HepG2 (cell line): ENCODE results near the gene ASTN1. TPM values are rescaled to one million over a fixed set of nuclear protein-coding genes. Genes with fewer than 3 reads are reported as not detected.

Experiments used
- ATAC-seq: fragments of 200-7000 bp; cut with Tn5 transposase; 3 replicates; pipeline ENCODE4 v1.9.1; 2020; ENCODE audit warnings: mild to moderate bottlenecking, moderate library complexity
- BruUV-seq: library from RNA; stranded (reverse); fragments of 400-500 nt; replicated peaks from 2 replicates; lab custom pipeline; 2021; lab: Mats Ljungman, UMichigan
- CTCF ChIA-PET: fragments of 300-600 bp; formaldehyde crosslinking; extraction: SDS; loops from one replicate; lab custom pipeline; 2021; ENCODE audit warnings: low total read pairs, inconsistent platforms, low intra/inter-chr PET ratio; lab: Yijun Ruan, JAX
- POLR2A ChIA-PET: fragments of 350-600 bp; sonication (Branson Sonifier 250); formaldehyde crosslinking; loops from one replicate; lab custom pipeline; 2020; ENCODE audit warnings: antibody characterized with exemption, inconsistent platforms; lab: Yijun Ruan, JAX
- DNase-seq: peaks from one replicate; pipeline ENCODE4 v3.0.0-alpha.2; 2015; ENCODE audit warnings: low spot score
- FAIRE-seq: peaks from 3 replicates; lab custom pipeline; 2011; peaks lifted over from hg19 to GRCh38; lab: Jason Lieb, UNC
- H2AFZ ChIP-seq: one replicate; pipeline ENCODE4 v1.6.1; 2011; ENCODE audit warnings: low read length, inconsistent platforms
- H3K27ac ChIP-seq: fragments of 300-600 bp; 3 replicates; pipeline ENCODE4 v1.8.0; 2011; ENCODE audit warnings: mixed run types, mild to moderate bottlenecking, mixed read lengths, low read length, inconsistent platforms; ENCODE audit not compliant: insufficient read depth; ENCODE audit errors: extremely low read length
- H3K27me3 ChIP-seq, 2 experiments: fragments of 200-600 bp in 1 of 2; 2 replicates in 1 of 2; 3 replicates in 1 of 2; pipeline versions ENCODE4 v1.6.0 to v1.8.0; 2011; ENCODE audit warnings: low read length in 2 of 2, mild to moderate bottlenecking in 2 of 2, moderate library complexity in 2 of 2, inconsistent platforms in 1 of 2; ENCODE audit not compliant: insufficient read depth in 2 of 2, control insufficient read depth in 1 of 2
- H3K36me3 ChIP-seq, 2 experiments: fragments of 200-600 bp in 1 of 2; replicated peaks in 1 of 2; 2 replicates in 1 of 2; 3 replicates in 1 of 2; pipeline versions ENCODE4 v1.5.1 to v1.8.0; 2011; ENCODE audit warnings: low read length in 2 of 2, inconsistent platforms in 1 of 2; ENCODE audit not compliant: insufficient read depth in 2 of 2, control insufficient read depth in 1 of 2
- H3K4me1 ChIP-seq: 2 replicates; pipeline ENCODE4 v1.5.1; 2012; ENCODE audit warnings: low read length, inconsistent platforms; ENCODE audit not compliant: insufficient read depth
- H3K4me2 ChIP-seq: 2 replicates; pipeline ENCODE4 v1.6.0; 2011; ENCODE audit warnings: low read depth, low read length, inconsistent platforms
- H3K4me3 ChIP-seq, 3 experiments: fragments of 200-600 bp in 1 of 3; sonication (generic), shearing (Covaris generic) in 1 of 3; replicated peaks in 1 of 3; 2 replicates each; pipeline ENCODE4 v1.5.1; 2011 to 2016; ENCODE audit warnings: low read length in 3 of 3, inconsistent platforms in 2 of 3, low read depth in 2 of 3, mild to moderate bottlenecking in 2 of 3, control low read depth in 1 of 3, mixed read lengths in 1 of 3; ENCODE audit not compliant: insufficient read depth in 1 of 3
- H3K79me2 ChIP-seq: one replicate; pipeline ENCODE4 v1.6.1; 2011; ENCODE audit warnings: low read length, inconsistent platforms; ENCODE audit not compliant: insufficient read depth
- H3K9ac ChIP-seq: 2 replicates; pipeline ENCODE4 v1.6.0; 2011; ENCODE audit warnings: mild to moderate bottlenecking, low read depth, low read length, inconsistent platforms; ENCODE audit not compliant: insufficient read depth
- H3K9me3 ChIP-seq: 2 replicates; pipeline ENCODE4 v1.5.1; 2012; ENCODE audit warnings: mild to moderate bottlenecking, low read length
- H4K20me1 ChIP-seq: 2 replicates; pipeline ENCODE4 v1.6.0; 2011; ENCODE audit warnings: inconsistent platforms, mild to moderate bottlenecking, low read length, moderate library complexity; ENCODE audit not compliant: insufficient read depth
- DPF2 ChIP-seq: sonication (generic); formaldehyde crosslinking; IDR thresholded peaks from 2 replicates; pipeline ENCODE4 v1.4.0; 2020; ENCODE audit warnings: mild to moderate bottlenecking, low read depth, missing genetic modification reagents, borderline replicate concordance
- GLI4 ChIP-seq: sonication (generic); formaldehyde crosslinking; IDR thresholded peaks from 2 replicates; pipeline ENCODE4 v1.5.1; 2020; ENCODE audit warnings: missing genetic modification reagents, mild to moderate bottlenecking, moderate library complexity, borderline replicate concordance
- KDM4B ChIP-seq: sonication (generic); formaldehyde crosslinking; IDR thresholded peaks from 2 replicates; pipeline ENCODE4 v1.4.0; 2020; ENCODE audit warnings: missing genetic modification reagents
- SIN3B ChIP-seq: fragments of 150-350 bp; IDR thresholded peaks from 2 replicates; pipeline ENCODE4 v1.6.1; 2014; ENCODE audit warnings: low read length
- ZNF263 ChIP-seq: sonication (generic); formaldehyde crosslinking; IDR thresholded peaks from 2 replicates; pipeline ENCODE4 v1.4.0; 2020; ENCODE audit warnings: missing genetic modification reagents
- ZNF674 ChIP-seq: sonication (generic); formaldehyde crosslinking; IDR thresholded peaks from 2 replicates; pipeline ENCODE4 v1.5.0; 2020; ENCODE audit warnings: low read depth, mild to moderate bottlenecking, missing genetic modification reagents
- ZNF713 ChIP-seq: sonication (generic); formaldehyde crosslinking; IDR thresholded peaks from 2 replicates; pipeline ENCODE4 v1.4.0; 2020; ENCODE audit warnings: mild to moderate bottlenecking, missing genetic modification reagents
- WGBS: methylation state at CpG from one replicate; pipeline ENCODE4 v1.1.6; 2017; ENCODE audit warnings: low lambda C conversion rate; 5-methylcytosine and 5-hydroxymethylcytosine counted together
- in situ Hi-C: cut with HindIII; loops from 2 replicates; pipeline ENCODE4 v1.10.0; 2017; ENCODE audit warnings: low pct_unique_long_range_greater_than_20kb; ENCODE audit not compliant: extremely low pct_ligation_motif_present
- intact Hi-C: fragments of 100-400 bp; cut with micrococcal nuclease; formaldehyde crosslinking; loops from one replicate; pipeline ENCODE4 v1.10.0; 2022; ENCODE audit not compliant: unreplicated experiment
- polyA plus RNA-seq, 8 experiments: library from polyadenylated mRNA; depleted of rRNA in 3 of 8; stranded (reverse) in 7 of 8; unstranded in 1 of 8; fragments of >200 nt; fragmentation: Illumina TruSeq in 4 of 8; extraction: Trizol in 4 of 8; gene quantifications; 2 replicates each; pipeline versions ENCODE4 v1.2.1 to v1.2.3, GENCODE V29; 2011 to 2016; ENCODE audit warnings: low read depth in 4 of 8, missing spikeins in 1 of 8, mixed read lengths in 1 of 8; ENCODE audit not compliant: insufficient read depth in 1 of 8
- total RNA-seq, 5 experiments: library from RNA; depleted of rRNA; stranded (reverse); fragments of >200 nt; fragmentation: Illumina TruSeq; extraction: Trizol; gene quantifications; 2 replicates each; pipeline ENCODE4 v1.2.3, GENCODE V29; 2016; ENCODE audit warnings: low read depth in 1 of 5
- TF ChIP-seq, protein P1 (sequence below): sonication (generic); formaldehyde crosslinking; IDR thresholded peaks from 2 replicates; pipeline ENCODE4 v1.9.0; 2021; ENCODE audit warnings: mild to moderate bottlenecking, missing genetic modification reagents
- TF ChIP-seq, protein P2 (sequence below): sonication (generic); formaldehyde crosslinking; IDR thresholded peaks from 2 replicates; pipeline ENCODE4 v1.5.0; 2020; ENCODE audit warnings: missing genetic modification reagents

The ASTN1 gene
- total and polyA plus RNA-seq, 2 of the 13 experiments (the other 11 are each of a cell fraction or from before 2014, with no cell fraction given): not detected

DNA sequence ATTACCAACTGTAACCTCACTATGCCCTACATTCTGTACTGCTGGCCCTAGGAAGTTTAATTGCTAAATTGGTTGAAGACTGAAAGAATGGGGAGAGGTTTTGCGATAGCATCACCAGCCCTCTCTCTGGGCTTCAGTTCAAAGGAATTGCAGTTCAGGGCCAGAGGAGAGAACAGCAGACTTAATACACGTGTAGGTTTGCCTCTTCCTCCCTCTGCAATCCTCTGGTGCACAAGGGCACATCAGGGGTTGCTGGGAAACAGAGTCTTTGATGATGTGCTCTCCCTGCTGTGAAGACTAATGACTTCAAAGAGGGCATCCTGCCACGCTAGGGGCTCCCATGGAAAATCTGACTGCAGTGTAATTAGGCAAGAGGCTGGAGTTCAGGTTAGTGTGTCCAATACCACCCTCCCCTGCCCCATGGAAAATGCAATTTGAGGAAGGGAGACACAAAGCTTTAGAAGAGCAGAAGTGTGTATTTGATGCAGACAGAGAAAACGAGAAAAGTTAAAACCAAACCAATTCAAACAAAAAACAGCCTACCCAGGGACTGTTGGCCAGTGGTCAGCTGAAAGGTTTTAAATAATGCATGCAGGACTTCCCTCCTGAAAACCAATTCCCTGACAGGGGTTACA lies 167.9 kb downstream of the ASTN1 start:
- Histone ChIP-seq H3K4me2 (no peak overlapping the region), H3K4me3 (no peak overlapping the region), H3K27ac (no peak overlapping the region), H3K27me3 (no peaks in the 10 kb centered on the region), H4K20me1 (no peaks in the 10 kb centered on the region), H3K79me2 (no peaks in the 10 kb centered on the region), H3K36me3 (no peaks in the 10 kb centered on the region), H3K9me3 (no peaks in the 10 kb centered on the region), H3K4me1 (no peaks in the 10 kb centered on the region), H2AFZ (no peak overlapping the region), H3K9ac (no peak overlapping the region)
- ChIA-PET CTCF (no interaction called here), POLR2A (no interaction called here)
- in situ Hi-C loops: no loop called here
- 2% methylated on average over 4 of the region's 4 CpGs for WGBS
- FAIRE-seq (no peak), DNase-seq (no peak), ATAC-seq (no peak)
- BruUV-seq: no TSS peak
- intact Hi-C loops: no loop called here
- TF ChIP-seq ZNF713 (no peak), ZNF263 (CRISPR knock-in tag) (no peak), ZNF674 (CRISPR knock-in tag) (no peak), DPF2 (CRISPR knock-in tag) (no peak), KDM4B (no peak), GLI4 (CRISPR knock-in tag) (no peak), SIN3B (no peak)
- TF ChIP-seq, protein P1, sequence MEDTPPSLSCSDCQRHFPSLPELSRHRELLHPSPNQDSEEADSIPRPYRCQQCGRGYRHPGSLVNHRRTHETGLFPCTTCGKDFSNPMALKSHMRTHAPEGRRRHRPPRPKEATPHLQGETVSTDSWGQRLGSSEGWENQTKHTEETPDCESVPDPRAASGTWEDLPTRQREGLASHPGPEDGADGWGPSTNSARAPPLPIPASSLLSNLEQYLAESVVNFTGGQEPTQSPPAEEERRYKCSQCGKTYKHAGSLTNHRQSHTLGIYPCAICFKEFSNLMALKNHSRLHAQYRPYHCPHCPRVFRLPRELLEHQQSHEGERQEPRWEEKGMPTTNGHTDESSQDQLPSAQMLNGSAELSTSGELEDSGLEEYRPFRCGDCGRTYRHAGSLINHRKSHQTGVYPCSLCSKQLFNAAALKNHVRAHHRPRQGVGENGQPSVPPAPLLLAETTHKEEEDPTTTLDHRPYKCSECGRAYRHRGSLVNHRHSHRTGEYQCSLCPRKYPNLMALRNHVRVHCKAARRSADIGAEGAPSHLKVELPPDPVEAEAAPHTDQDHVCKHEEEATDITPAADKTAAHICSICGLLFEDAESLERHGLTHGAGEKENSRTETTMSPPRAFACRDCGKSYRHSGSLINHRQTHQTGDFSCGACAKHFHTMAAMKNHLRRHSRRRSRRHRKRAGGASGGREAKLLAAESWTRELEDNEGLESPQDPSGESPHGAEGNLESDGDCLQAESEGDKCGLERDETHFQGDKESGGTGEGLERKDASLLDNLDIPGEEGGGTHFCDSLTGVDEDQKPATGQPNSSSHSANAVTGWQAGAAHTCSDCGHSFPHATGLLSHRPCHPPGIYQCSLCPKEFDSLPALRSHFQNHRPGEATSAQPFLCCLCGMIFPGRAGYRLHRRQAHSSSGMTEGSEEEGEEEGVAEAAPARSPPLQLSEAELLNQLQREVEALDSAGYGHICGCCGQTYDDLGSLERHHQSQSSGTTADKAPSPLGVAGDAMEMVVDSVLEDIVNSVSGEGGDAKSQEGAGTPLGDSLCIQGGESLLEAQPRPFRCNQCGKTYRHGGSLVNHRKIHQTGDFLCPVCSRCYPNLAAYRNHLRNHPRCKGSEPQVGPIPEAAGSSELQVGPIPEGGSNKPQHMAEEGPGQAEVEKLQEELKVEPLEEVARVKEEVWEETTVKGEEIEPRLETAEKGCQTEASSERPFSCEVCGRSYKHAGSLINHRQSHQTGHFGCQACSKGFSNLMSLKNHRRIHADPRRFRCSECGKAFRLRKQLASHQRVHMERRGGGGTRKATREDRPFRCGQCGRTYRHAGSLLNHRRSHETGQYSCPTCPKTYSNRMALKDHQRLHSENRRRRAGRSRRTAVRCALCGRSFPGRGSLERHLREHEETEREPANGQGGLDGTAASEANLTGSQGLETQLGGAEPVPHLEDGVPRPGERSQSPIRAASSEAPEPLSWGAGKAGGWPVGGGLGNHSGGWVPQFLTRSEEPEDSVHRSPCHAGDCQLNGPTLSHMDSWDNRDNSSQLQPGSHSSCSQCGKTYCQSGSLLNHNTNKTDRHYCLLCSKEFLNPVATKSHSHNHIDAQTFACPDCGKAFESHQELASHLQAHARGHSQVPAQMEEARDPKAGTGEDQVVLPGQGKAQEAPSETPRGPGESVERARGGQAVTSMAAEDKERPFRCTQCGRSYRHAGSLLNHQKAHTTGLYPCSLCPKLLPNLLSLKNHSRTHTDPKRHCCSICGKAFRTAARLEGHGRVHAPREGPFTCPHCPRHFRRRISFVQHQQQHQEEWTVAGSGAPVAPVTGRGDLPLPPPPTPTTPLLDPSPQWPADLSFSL (CRISPR knock-in tag): no peak
- TF ChIP-seq, protein P2, sequence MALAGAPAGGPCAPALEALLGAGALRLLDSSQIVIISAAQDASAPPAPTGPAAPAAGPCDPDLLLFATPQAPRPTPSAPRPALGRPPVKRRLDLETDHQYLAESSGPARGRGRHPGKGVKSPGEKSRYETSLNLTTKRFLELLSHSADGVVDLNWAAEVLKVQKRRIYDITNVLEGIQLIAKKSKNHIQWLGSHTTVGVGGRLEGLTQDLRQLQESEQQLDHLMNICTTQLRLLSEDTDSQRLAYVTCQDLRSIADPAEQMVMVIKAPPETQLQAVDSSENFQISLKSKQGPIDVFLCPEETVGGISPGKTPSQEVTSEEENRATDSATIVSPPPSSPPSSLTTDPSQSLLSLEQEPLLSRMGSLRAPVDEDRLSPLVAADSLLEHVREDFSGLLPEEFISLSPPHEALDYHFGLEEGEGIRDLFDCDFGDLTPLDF (CRISPR knock-in tag): no peak
